Lung (tissue), 12 donors: ENCODE measurements around the gene ZNF628. TPM values are rescaled to one million over a fixed set of nuclear protein-coding genes. Genes with fewer than 3 reads are reported as not detected.

Experiments used
- ATAC-seq: fragments of 200-7000 bp; cut with Tn5 transposase; one replicate; pipeline ENCODE4 v1.9.1; 2020; ENCODE audit warnings: moderate number of reproducible peaks; ENCODE audit not compliant: insufficient read depth, low FRiP score
- DNase-seq, 3 donors: peaks; one replicate each; pipeline ENCODE4 v3.0.0-alpha.2; 2013 to 2017
- H3K27ac ChIP-seq, 2 donors: one replicate each; pipeline ENCODE4 v1.5.1; 2013; ENCODE audit warnings: mild to moderate bottlenecking in 2 of 2, moderate library complexity in 2 of 2, control low read depth in 1 of 2, inconsistent platforms in 1 of 2, low read depth in 1 of 2, low read length in 1 of 2
- H3K27me3 ChIP-seq, 3 donors: one replicate each; pipeline ENCODE4 v1.5.1; 2013; ENCODE audit warnings: low read length in 2 of 3; ENCODE audit not compliant: control insufficient read depth in 3 of 3, insufficient read depth in 3 of 3
- H3K36me3 ChIP-seq, 4 donors: one replicate each; pipeline ENCODE4 v1.5.1; 2013; ENCODE audit warnings: low read length in 4 of 4, mild to moderate bottlenecking in 1 of 4, moderate library complexity in 1 of 4; ENCODE audit not compliant: control insufficient read depth in 4 of 4, insufficient read depth in 4 of 4
- H3K4me1 ChIP-seq, 5 donors: one replicate each; pipeline ENCODE4 v1.5.1; 2013; ENCODE audit warnings: low read length in 5 of 5, mild to moderate bottlenecking in 2 of 5, moderate library complexity in 1 of 5; ENCODE audit not compliant: control insufficient read depth in 5 of 5, insufficient read depth in 5 of 5
- H3K4me3 ChIP-seq: one replicate; pipeline ENCODE4 v1.5.1; 2013; ENCODE audit warnings: mild to moderate bottlenecking, control low read depth, moderate library complexity
- H3K9ac ChIP-seq, 2 donors: one replicate each; pipeline ENCODE4 v1.5.1; 2013; ENCODE audit warnings: low read length in 2 of 2, control low read depth in 1 of 2; ENCODE audit not compliant: insufficient read depth in 1 of 2
- H3K9me3 ChIP-seq, 4 donors: one replicate each; pipeline ENCODE4 v1.5.1; 2013; ENCODE audit warnings: low read length in 3 of 4, mild to moderate bottlenecking in 1 of 4, moderate library complexity in 1 of 4; ENCODE audit not compliant: control insufficient read depth in 4 of 4, insufficient read depth in 3 of 4
- WGBS, 2 donors: extraction: QIAGEN DNeasy Blood & Tissue Kit; methylation state at CpG; one replicate each; pipeline ENCODE4 v1.1.7; 2013; 5-methylcytosine and 5-hydroxymethylcytosine counted together
- polyA plus RNA-seq, 2 donors: library from polyadenylated mRNA; stranded (reverse); fragments of 200-250 nt; gene quantifications; one replicate each; pipeline ENCODE4 v1.2.1, GENCODE V29; 2013
- total RNA-seq, 2 donors: library from RNA; depleted of rRNA in 1 of 2; stranded (reverse); fragments of >200 nt in 1 of 2; gene quantifications; one replicate each; pipeline ENCODE4 v1.2.1, GENCODE V29; 2014 to 2021
- TF ChIP-seq, protein P1 (sequence below): IDR thresholded peaks from 2 replicates; pipeline ENCODE4 v1.5.1; 2012; ENCODE audit warnings: mild to moderate bottlenecking; ENCODE audit errors: control extremely low read depth, extremely low read depth
- donor health status: control.
- donor health status: control.
- donor health status: Bipolar disorder and iron deficiency.
- donor health status: healthy.
- donor health status: DM: yes; HTN: yes; CAD: no.

The ZNF628 gene
- total and polyA plus RNA-seq, 4 donors, result 2.0 to 12.3 (median 7.8) TPM

DNA sequence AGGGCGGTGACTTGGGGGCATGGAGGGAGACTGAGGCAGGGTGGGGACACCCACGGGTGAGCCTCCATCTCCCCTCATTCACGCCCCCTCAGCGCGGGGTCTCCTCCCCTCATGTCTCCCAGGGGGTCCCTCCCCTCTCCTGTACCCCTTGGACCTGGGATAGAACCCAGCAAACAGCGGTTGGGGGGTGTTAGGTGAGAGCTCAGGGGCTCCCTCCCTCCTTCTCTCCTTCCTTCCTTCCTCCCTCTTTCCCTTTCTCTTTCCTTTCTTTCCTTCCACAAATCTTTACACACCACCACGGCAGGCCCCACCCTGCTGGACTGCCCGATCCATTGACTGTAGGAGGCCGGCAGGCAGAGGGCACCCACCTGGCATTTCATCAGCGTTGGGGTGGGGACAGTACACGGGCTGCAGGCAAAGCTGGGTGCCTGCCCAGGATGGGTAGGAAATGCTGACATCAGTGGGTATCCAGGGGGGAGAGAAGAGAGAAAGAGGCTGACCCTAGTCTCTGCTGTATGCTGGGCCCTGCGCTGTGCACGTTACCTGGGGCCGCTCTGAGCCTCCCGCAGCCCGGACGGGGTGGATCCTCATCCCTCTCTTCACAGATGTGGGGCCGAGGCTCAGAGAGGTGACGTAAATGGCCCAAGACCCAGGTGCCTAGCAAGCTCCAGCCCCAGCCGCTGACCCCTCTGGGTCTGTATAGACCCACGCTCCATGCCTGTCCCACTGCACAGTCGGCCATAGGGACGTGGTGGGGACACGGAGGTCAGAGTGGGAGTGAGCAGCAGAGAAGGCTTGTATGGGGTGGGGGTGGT is 15.3 kb downstream of the ZNF628 start:
- Histone ChIP-seq H3K27me3 (peaks cover 0 to 3% (median 0%) of the 10 kb centered on the region in 3 donors), H3K36me3 (no peaks in the 10 kb centered on the region), H3K4me3 (no peak overlapping the region), H3K27ac (no peak overlapping the region), H3K4me1 (peaks cover 0 to 31% (median 8%) of the 10 kb centered on the region in 5 donors), H3K9ac (no peak overlapping the region), H3K9me3 (peaks cover 0 to 2% (median 0%) of the 10 kb centered on the region in 4 donors)
- ATAC-seq, result no peak
- DNase-seq, result no peak
- WGBS, 2 donors, result 74 to 77% methylated on average over 24 of the region's 24 CpGs
- TF ChIP-seq, protein P1, sequence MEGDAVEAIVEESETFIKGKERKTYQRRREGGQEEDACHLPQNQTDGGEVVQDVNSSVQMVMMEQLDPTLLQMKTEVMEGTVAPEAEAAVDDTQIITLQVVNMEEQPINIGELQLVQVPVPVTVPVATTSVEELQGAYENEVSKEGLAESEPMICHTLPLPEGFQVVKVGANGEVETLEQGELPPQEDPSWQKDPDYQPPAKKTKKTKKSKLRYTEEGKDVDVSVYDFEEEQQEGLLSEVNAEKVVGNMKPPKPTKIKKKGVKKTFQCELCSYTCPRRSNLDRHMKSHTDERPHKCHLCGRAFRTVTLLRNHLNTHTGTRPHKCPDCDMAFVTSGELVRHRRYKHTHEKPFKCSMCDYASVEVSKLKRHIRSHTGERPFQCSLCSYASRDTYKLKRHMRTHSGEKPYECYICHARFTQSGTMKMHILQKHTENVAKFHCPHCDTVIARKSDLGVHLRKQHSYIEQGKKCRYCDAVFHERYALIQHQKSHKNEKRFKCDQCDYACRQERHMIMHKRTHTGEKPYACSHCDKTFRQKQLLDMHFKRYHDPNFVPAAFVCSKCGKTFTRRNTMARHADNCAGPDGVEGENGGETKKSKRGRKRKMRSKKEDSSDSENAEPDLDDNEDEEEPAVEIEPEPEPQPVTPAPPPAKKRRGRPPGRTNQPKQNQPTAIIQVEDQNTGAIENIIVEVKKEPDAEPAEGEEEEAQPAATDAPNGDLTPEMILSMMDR, result no peak

DNA sequence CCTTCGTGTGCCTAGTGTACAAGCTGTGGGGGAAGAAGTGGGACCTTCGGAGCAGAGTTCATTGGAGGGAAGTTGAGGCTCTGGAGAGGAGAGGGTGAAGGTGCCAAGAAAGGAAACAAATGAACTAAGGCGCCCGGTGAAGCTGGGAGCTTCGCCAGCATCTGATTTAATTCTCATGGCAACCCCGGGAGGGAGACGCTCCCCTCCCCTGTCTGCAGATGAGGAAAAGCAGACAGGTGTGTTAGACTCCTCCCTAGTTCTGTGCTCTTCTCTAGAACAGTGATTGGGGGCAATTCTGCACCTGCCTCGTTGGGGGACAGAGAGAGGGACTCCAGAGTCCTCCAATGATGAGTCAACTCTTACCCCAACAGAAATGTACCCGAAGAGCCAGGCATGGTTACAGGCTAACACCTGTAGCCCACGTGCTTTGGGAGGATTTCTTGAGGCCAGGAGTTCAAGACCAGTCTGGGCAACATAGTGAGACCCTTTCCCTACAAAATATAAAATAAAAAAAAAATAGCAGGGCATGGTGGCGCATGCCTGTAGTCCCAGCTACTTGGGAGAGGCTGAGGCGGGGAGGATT is 16.0 kb downstream of the ZNF628 start:
- no peak for ATAC-seq
- Histone ChIP-seq H3K36me3 (no peaks in the 10 kb centered on the region), H3K9me3 (peaks cover 0 to 2% (median 0%) of the 10 kb centered on the region in 4 donors), H3K9ac (no peak overlapping the region), H3K4me1 (peaks cover 0 to 24% (median 8%) of the 10 kb centered on the region in 5 donors), H3K27ac (no peak overlapping the region), H3K4me3 (no peak overlapping the region), H3K27me3 (peaks cover 0 to 3% (median 0%) of the 10 kb centered on the region in 3 donors)
- DNase-seq, result no peak
- WGBS, 2 donors, result 52 to 53% methylated on average over 12 of the region's 12 CpGs
- TF ChIP-seq, protein P1, result no peak

DNA sequence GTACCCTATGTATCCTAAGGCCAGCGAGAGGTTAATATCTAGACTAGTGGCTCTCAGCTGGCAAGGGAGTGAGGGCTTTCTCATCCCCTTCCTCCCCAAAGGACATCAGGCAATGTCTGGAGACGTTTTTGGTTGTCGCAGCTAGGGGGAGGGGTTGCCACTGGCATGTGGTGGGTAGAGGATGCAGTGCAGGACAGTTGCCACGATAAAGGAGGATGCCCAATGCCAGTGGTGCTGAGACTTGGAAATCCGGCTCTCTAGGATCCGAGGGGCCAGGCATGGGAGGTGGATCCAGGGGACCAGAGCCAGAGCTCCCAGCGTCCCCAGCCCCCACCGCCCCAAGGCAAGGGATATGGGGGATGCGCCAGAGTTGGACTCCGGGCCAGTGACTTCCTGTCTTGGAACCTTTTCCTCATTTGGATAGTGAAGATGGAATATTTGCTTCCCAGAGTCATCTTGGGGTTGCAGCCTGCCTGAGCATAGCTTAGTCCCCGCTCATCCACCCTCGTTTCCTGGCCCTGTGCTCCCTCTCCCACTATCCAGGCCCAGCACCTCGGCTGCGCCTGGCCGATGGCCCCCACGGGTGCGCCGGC is 16.7 kb downstream of the ZNF628 start:
- Histone ChIP-seq H3K4me1 (peaks cover 0 to 19% (median 5%) of the 10 kb centered on the region in 5 donors), H3K9ac (no peak overlapping the region), H3K9me3 (peaks cover 0 to 2% (median 0%) of the 10 kb centered on the region in 4 donors), H3K4me3 (no peak overlapping the region), H3K27ac (peak overlapping the region; percentile 3 to 56), H3K36me3 (no peaks in the 10 kb centered on the region), H3K27me3 (peaks cover 0 to 3% (median 0%) of the 10 kb centered on the region in 3 donors)
- TF ChIP-seq, protein P1, result no peak
- DNase-seq (peak; percentile 37 to 46 (median 41)), ATAC-seq (no peak)
- 51 to 60% methylated on average over 18 of the region's 18 CpGs for WGBS, 2 donors
